ENCODE results near the gene RPS16. TPM values are rescaled to one million over a fixed set of nuclear protein-coding genes. Genes with fewer than 3 reads are reported as not detected.
A peak's percentile ranks its signal among the peaks of the same experiment; 100 is the strongest.

RPS16 gene
- total and polyA plus RNA-seq, 2 of the 13 experiments (the other 11 are each of a cell fraction or from before 2014, with no cell fraction given): 488 to 2,583 TPM

- TF ChIP-seq PRDM15 (CRISPR knock-in tag; IDR thresholded peaks at IDR 0.05): peak; percentile 65; the same call in 1 of the 2 replicates
- TF ChIP-seq CC2D1A (CRISPR knock-in tag; IDR thresholded peaks at IDR 0.05): no peak
- TF ChIP-seq GLI4 (CRISPR knock-in tag; IDR thresholded peaks at IDR 0.05; ENCODE audit: borderline replicate concordance): peak; percentile 63
- TF ChIP-seq HNRNPH1 (optimal IDR thresholded peaks at IDR 0.05; ENCODE audit: low read depth, low read length): no peak
- no peak for TF ChIP-seq LCORL (IDR thresholded peaks at IDR 0.05)
- TF ChIP-seq LCORL (CRISPR knock-in tag; IDR thresholded peaks at IDR 0.05): peak; percentile 69; the same call in 1 of the 2 replicates
- TF ChIP-seq ZNF446 (CRISPR knock-in tag; IDR thresholded peaks at IDR 0.05): no peak
- peak; percentile 98; the same call in 1 of the 2 replicates for TF ChIP-seq TAF1 (CRISPR knock-in tag; IDR thresholded peaks at IDR 0.05)
- no peak for TF ChIP-seq ZNF260 (CRISPR knock-in tag; IDR thresholded peaks at IDR 0.05; ENCODE audit: borderline replicate concordance, low read depth)
- no peak for TF ChIP-seq ADNP (CRISPR knock-in tag; IDR thresholded peaks at IDR 0.05)
- TF ChIP-seq SCMH1 (CRISPR knock-in tag; IDR thresholded peaks at IDR 0.05; ENCODE audit: borderline replicate concordance): no peak
- no peak; the same call in 1 of the 2 replicates for TF ChIP-seq ZNF367 (CRISPR knock-in tag; IDR thresholded peaks at IDR 0.05; ENCODE audit: borderline replicate concordance)
- no peak for TF ChIP-seq FOSL1 (CRISPR knock-in tag; IDR thresholded peaks at IDR 0.05; ENCODE audit: borderline replicate concordance)
- TF ChIP-seq ZNF607 (CRISPR knock-in tag; IDR thresholded peaks at IDR 0.05; ENCODE audit: borderline replicate concordance): peak; percentile 58
- TF ChIP-seq ZNF329 (CRISPR knock-in tag; IDR thresholded peaks at IDR 0.05; ENCODE audit: low read depth): 0 out of 2 replicates have a peak, but pooled peaks have one; percentile 66
- peak; percentile 72 for TF ChIP-seq YEATS4 (CRISPR knock-in tag; IDR thresholded peaks at IDR 0.05; ENCODE audit: borderline replicate concordance)
- no peak for TF ChIP-seq ZNF382 (CRISPR knock-in tag; IDR thresholded peaks at IDR 0.05; ENCODE audit: borderline replicate concordance)
- TF ChIP-seq ZNF3 (CRISPR knock-in tag; IDR thresholded peaks at IDR 0.05): no peak
- TF ChIP-seq GATAD2A (CRISPR knock-in tag; IDR thresholded peaks at IDR 0.05): peak; percentile 44; the same call in 1 of the 2 replicates
- 0 out of 2 replicates have a peak, but pooled peaks have one; percentile 74 for TF ChIP-seq RARG (CRISPR knock-in tag; IDR thresholded peaks at IDR 0.05; ENCODE audit: low read depth)
- peak; percentile 57 for TF ChIP-seq PHF5A (CRISPR knock-in tag; IDR thresholded peaks at IDR 0.05; ENCODE audit: low read depth, unreplicated experiment)
- peak; percentile 89; the same call in 1 of the 2 replicates for TF ChIP-seq TRAFD1 (CRISPR knock-in tag; IDR thresholded peaks at IDR 0.05; ENCODE audit: borderline replicate concordance)
- TF ChIP-seq ZNF460 (CRISPR knock-in tag; IDR thresholded peaks at IDR 0.05; ENCODE audit: borderline replicate concordance): no peak
- no peak for TF ChIP-seq MNT (IDR thresholded peaks at IDR 0.05)
These were observed 44.9 kb downstream of the RPS16 start, which contains the start of the genes MED29 and PAF1 (continued) for GRCh38 chr19:39390751-39391437.

Data from HepG2 (cell line).